ENCODE data around the gene COL4A3.

- no peak for TF ChIP-seq ZFP3 (CRISPR knock-in tag; IDR thresholded peaks at IDR 0.05)
- TF ChIP-seq, protein P1, sequence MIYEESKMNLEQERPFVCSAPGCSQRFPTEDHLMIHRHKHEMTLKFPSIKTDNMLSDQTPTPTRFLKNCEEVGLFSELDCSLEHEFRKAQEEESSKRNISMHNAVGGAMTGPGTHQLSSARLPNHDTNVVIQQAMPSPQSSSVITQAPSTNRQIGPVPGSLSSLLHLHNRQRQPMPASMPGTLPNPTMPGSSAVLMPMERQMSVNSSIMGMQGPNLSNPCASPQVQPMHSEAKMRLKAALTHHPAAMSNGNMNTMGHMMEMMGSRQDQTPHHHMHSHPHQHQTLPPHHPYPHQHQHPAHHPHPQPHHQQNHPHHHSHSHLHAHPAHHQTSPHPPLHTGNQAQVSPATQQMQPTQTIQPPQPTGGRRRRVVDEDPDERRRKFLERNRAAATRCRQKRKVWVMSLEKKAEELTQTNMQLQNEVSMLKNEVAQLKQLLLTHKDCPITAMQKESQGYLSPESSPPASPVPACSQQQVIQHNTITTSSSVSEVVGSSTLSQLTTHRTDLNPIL (CRISPR knock-in tag; IDR thresholded peaks at IDR 0.05; ENCODE audit: low read depth), result no peak
- TF ChIP-seq ESRRG (CRISPR knock-in tag; IDR thresholded peaks at IDR 0.05), result no peak
- no peak for TF ChIP-seq ARNTL (CRISPR knock-in tag; IDR thresholded peaks at IDR 0.05; ENCODE audit: borderline replicate concordance, low read depth)
- TF ChIP-seq, protein P2, sequence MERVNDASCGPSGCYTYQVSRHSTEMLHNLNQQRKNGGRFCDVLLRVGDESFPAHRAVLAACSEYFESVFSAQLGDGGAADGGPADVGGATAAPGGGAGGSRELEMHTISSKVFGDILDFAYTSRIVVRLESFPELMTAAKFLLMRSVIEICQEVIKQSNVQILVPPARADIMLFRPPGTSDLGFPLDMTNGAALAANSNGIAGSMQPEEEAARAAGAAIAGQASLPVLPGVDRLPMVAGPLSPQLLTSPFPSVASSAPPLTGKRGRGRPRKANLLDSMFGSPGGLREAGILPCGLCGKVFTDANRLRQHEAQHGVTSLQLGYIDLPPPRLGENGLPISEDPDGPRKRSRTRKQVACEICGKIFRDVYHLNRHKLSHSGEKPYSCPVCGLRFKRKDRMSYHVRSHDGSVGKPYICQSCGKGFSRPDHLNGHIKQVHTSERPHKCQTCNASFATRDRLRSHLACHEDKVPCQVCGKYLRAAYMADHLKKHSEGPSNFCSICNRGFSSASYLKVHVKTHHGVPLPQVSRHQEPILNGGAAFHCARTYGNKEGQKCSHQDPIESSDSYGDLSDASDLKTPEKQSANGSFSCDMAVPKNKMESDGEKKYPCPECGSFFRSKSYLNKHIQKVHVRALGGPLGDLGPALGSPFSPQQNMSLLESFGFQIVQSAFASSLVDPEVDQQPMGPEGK (CRISPR knock-in tag; IDR thresholded peaks at IDR 0.05; ENCODE audit: borderline replicate concordance), result no peak
- no peak for TF ChIP-seq ZNF565 (CRISPR knock-in tag; conservative IDR thresholded peaks at IDR 0.05; ENCODE audit: low read depth)
- TF ChIP-seq PPARA (CRISPR knock-in tag; IDR thresholded peaks at IDR 0.05; ENCODE audit: borderline replicate concordance), result no peak
- TF ChIP-seq RARB (CRISPR knock-in tag; IDR thresholded peaks at IDR 0.05), result no peak
- no peak for TF ChIP-seq POU6F1 (CRISPR knock-in tag; IDR thresholded peaks at IDR 0.05; ENCODE audit: borderline replicate concordance, low read depth)
- no peak for TF ChIP-seq ZFP30 (CRISPR knock-in tag; IDR thresholded peaks at IDR 0.05)
Observed at GRCh38 chr2:227324642-227324994, 160.2 kb downstream of the COL4A3 start.

Measured in SK-N-SH treated with all-trans-retinoic acid at 6 μM for 48 hours (cell line).